ENCODE results near the gene SLC8A1. TPM values are rescaled to one million over a fixed set of nuclear protein-coding genes. Genes with fewer than 3 reads are reported as not detected.

SLC8A1 gene
- total RNA-seq (ENCODE audit: low replicate concordance): 39.1 and 112 TPM in 2 replicates

DNA sequence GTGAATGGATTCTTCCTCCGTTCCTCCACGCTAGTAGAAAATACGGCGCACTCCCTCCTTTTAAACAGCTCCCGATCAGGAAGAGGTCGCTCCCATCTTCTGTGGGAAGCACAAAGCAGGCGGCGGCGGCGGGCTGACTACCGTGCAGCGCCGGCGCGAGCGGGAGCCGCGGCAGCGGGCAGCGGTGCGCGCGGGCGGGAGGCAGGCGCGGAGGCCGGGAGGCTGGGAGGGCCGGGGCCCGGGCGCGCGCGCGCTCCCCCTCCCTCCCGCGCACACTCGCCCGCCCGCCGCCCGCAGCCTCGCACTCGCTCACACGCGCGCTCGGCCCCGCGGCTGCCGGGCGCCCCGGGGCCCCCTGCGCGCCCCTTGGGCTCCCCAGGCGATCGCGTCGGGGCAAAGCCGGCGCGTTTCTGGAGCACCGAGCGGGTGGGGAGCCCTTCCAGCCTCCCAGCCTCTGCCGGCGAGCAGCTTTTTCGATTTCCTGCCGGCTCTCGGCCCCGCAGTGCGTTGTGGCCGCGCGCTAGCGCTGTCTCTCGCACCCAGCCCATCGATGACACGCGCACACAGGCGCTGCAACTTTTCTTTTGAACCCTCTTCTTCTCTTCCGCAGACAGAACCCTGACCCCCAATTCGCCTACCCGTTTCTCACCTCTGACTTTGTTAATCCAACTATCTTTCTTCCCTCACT is at the start of gene SLC8A1:
Gene SLC8A1 (minus strand): TSS at position 173 of the 688 bp plus-strand sequence.
- DNase-seq (ENCODE audit: low read depth): peak; percentile 43
- TF ChIP-seq, protein P1, sequence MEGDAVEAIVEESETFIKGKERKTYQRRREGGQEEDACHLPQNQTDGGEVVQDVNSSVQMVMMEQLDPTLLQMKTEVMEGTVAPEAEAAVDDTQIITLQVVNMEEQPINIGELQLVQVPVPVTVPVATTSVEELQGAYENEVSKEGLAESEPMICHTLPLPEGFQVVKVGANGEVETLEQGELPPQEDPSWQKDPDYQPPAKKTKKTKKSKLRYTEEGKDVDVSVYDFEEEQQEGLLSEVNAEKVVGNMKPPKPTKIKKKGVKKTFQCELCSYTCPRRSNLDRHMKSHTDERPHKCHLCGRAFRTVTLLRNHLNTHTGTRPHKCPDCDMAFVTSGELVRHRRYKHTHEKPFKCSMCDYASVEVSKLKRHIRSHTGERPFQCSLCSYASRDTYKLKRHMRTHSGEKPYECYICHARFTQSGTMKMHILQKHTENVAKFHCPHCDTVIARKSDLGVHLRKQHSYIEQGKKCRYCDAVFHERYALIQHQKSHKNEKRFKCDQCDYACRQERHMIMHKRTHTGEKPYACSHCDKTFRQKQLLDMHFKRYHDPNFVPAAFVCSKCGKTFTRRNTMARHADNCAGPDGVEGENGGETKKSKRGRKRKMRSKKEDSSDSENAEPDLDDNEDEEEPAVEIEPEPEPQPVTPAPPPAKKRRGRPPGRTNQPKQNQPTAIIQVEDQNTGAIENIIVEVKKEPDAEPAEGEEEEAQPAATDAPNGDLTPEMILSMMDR (IDR thresholded peaks at IDR 0.05; ENCODE audit: insufficient read depth, low read length): no peak

DNA sequence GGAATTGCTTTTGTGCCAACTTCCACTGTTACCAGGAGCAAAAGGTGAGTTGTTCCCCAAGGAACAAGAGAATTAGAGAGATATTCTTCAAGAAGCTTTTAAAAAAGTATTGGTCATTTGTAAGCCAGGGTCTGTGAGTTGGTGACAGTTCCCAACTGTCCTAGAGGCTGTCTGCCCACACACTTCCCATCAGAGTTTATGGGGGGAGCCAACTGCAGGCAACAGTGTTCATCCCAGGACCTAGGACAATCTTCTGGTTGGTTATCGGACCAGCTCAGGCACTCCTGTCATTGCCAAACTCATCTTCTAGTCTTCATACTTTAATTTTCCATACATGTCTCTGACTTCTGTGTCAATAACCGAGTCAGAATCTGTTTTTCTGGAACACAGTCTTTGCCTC is 47.5 kb upstream of the SLC8A1 start:
- TF ChIP-seq, protein P1 (IDR thresholded peaks at IDR 0.05; ENCODE audit: insufficient read depth, low read length): no peak
- DNase-seq (ENCODE audit: low read depth): no peak
- no peak overlapping the region for H3K4me3 ChIP-seq (ENCODE audit: low read depth, low read length)

More for the DNA sequence above, at the start of gene SLC8A1:
- H3K4me3 ChIP-seq (ENCODE audit: low read depth, low read length): peak within 1 kb of the TSS; percentile 91

DNA sequence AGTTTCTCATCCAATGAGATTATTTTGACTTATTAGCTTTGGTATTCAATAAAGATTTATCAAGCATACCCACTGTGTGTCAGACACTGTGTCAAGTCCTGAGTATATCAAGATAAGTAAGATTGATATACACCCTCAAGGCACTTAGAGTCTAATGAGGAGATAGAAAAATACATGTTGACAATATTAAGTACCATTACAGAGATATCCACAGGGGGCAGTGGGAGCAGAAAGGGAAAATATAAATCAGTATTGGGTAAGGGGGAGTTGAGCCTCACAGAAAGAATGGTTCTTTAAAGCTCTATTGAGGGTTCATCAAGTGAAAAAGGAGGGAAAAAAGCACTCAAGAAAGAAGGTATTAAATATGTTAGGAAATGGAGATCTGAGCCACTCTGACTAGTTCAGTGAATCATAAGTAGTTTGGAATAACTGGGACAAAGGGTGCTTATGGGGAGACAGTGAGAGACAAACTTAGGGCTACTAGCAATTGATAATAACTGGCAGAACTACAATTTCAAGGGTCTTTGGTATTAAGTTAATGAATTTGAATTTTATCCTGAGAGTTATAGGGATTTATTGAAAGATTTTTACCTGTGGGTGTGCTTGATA is 45.5 kb upstream of the SLC8A1 start:
- no peak overlapping the region for H3K4me3 ChIP-seq (ENCODE audit: low read depth, low read length)
- DNase-seq (ENCODE audit: low read depth): no peak
- TF ChIP-seq, protein P1 (IDR thresholded peaks at IDR 0.05; ENCODE audit: insufficient read depth, low read length): peak; percentile 12

DNA sequence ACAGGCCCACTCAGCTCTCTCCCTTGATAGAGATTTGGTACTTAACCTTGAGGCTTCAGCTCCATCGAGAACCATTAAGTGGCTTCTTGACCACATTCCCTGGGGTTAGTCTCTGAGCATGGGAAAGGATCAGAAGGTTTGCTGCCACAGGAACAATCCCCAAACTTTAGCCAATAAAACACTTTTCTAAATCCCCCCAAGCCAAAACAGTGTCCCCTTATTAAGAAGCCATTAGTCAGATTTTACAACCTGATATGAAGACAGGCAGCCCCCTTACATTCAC is 37.7 kb upstream of the SLC8A1 start:
- H3K4me3 ChIP-seq (ENCODE audit: low read depth, low read length): peak overlapping the region; percentile 3
- TF ChIP-seq, protein P1 (IDR thresholded peaks at IDR 0.05; ENCODE audit: insufficient read depth, low read length): no peak
- DNase-seq (ENCODE audit: low read depth): no peak

DNA sequence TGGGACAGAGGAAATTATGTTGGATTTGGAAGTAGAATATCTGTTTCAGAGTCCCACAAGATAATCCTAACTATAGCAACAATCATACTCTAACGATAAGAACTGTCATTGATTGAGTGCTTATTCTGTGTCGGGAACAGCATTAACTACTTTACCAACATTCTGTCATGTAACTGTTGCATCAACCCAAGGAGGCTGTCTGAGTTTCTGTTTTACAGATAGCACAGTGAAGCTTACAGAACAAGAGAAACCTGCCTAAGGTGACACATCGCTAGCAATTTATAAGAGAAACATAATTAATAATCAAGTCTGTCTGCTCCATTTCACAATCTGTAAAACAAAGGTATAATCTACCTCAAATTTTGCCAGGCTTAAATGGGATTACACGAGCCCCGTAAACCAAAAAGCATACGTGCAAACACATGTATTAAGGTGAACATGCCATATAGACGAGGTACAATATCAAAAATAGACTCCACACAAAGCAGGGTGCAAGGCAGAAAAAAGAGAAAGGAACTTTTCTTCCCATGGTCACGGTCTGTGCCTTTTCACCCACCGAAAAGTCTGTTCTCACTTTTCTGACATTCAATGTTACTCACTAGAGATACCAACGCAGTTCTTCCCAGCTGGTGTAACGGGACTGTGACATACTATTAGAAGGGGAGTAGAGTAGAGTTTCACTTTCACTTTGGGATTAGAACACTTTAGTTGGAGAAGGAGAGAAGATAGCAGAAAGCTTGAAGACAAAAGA is 37.2 kb upstream of the SLC8A1 start:
- DNase-seq (ENCODE audit: low read depth): peak; percentile 37
- TF ChIP-seq, protein P1 (IDR thresholded peaks at IDR 0.05; ENCODE audit: insufficient read depth, low read length): no peak
- H3K4me3 ChIP-seq (ENCODE audit: low read depth, low read length): no peak overlapping the region

DNA sequence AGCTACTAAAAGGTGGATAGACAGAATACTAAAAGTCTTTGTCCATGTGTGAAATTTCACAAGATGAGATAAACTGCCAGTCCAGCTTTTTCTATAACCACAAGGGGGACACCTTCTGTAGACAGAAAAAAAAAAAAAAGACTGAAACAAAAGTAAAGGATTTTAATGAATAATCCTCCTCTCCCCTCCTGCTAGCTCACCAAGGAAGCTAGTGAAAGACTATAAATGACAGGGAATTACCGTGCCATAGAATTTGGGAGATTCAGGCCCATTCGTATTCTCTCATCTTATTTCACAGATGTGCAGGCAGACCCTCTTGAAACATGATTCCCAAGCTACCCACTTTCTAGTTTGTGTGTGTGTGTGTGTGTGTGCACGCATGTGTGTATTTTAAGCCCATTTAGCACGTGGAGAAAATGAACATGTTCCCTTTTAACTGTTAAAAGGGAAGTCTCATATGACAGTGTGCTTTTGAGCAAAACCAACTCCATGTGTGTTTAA is 36.3 kb upstream of the SLC8A1 start:
- no peak overlapping the region for H3K4me3 ChIP-seq (ENCODE audit: low read depth, low read length)
- peak; percentile 64 for DNase-seq (ENCODE audit: low read depth)

More for the DNA sequence above, 36.3 kb upstream of the SLC8A1 start:
- TF ChIP-seq, protein P1 (IDR thresholded peaks at IDR 0.05; ENCODE audit: insufficient read depth, low read length): peak; percentile 66
